DOHH2 (cell line): ENCODE measurements around the gene GP1BB.

Experiments used
- H3F3A ChIP-seq: fragments of 200-600 bp; sonication (generic), shearing (Covaris generic); 2 replicates; pipeline ENCODE4 v1.6.0; 2016; ENCODE audit warnings: antibody characterized with exemption, mild to moderate bottlenecking; ENCODE audit not compliant: control insufficient read depth, insufficient read depth
- H3K27ac ChIP-seq: fragments of 200-600 bp; sonication (generic); 2 replicates; pipeline ENCODE4 v1.5.1; 2014; ENCODE audit warnings: low read depth, mild to moderate bottlenecking, low read length, moderate library complexity
- H3K27me3 ChIP-seq: fragments of 200-600 bp; sonication (generic); 2 replicates; pipeline ENCODE4 v1.6.1; 2014; ENCODE audit warnings: mild to moderate bottlenecking, low read length, mixed read lengths; ENCODE audit not compliant: control insufficient read depth
- H3K36me3 ChIP-seq: fragments of 200-600 bp; sonication (generic); 2 replicates; pipeline ENCODE4 v1.6.1; 2014; ENCODE audit warnings: mild to moderate bottlenecking, low read length, moderate library complexity, mixed read lengths; ENCODE audit not compliant: control insufficient read depth
- H3K4me1 ChIP-seq: fragments of 200-600 bp; sonication (generic); 2 replicates; pipeline ENCODE4 v1.6.1; 2014; ENCODE audit warnings: mild to moderate bottlenecking, low read length, mixed read lengths; ENCODE audit not compliant: control insufficient read depth
- H3K4me2 ChIP-seq: fragments of 200-600 bp; sonication (generic); 2 replicates; pipeline ENCODE4 v1.6.0; 2014; ENCODE audit warnings: mild to moderate bottlenecking, low read length, moderate library complexity
- H3K4me3 ChIP-seq: fragments of 200-600 bp; sonication (generic); 2 replicates; pipeline ENCODE4 v1.5.1; 2014; ENCODE audit warnings: mild to moderate bottlenecking, low read length, mixed read lengths
- H3K79me2 ChIP-seq: fragments of 200-600 bp; sonication (generic); 2 replicates; pipeline ENCODE4 v1.6.1; 2014; ENCODE audit warnings: mild to moderate bottlenecking, low read length, mixed read lengths; ENCODE audit not compliant: control insufficient read depth
- H3K9me2 ChIP-seq: fragments of 200-600 bp; sonication (generic); replicated peaks from 2 replicates; pipeline ENCODE4 v1.6.1; 2014; ENCODE audit warnings: mild to moderate bottlenecking, low read length, mixed read lengths; ENCODE audit not compliant: control insufficient read depth
- H3K9me3 ChIP-seq: fragments of 200-600 bp; sonication (generic); 2 replicates; pipeline ENCODE4 v1.6.1; 2014; ENCODE audit warnings: antibody characterized with exemption, low read length, mixed read lengths; ENCODE audit not compliant: control insufficient read depth, insufficient read depth
- H4K20me1 ChIP-seq: fragments of 200-600 bp; sonication (generic); 2 replicates; pipeline ENCODE4 v1.6.0; 2014; ENCODE audit warnings: low read depth, mild to moderate bottlenecking, antibody characterized with exemption, low read length, moderate library complexity; ENCODE audit not compliant: control insufficient read depth, insufficient read depth
- EZH2phosphoT487 ChIP-seq: fragments of 200-600 bp; sonication (generic); IDR thresholded peaks from 2 replicates; pipeline ENCODE4 v1.6.1; 2017; ENCODE audit warnings: borderline replicate concordance, mild to moderate bottlenecking, antibody characterized with exemption, low read length, moderate library complexity, mixed read lengths
- TF ChIP-seq, protein P1 (sequence below): fragments of 200-600 bp; sonication (generic); IDR thresholded peaks from one replicate; pipeline ENCODE4 v1.5.1; 2014; ENCODE audit warnings: antibody characterized with exemption, mild to moderate bottlenecking, low read depth, low read length; ENCODE audit not compliant: poor library complexity, severe bottlenecking

The GP1BB gene

GRCh38 chr22:19763458-19764298, 40.3 kb downstream of the GP1BB start:
- Histone ChIP-seq H3K4me2 (no peak overlapping the region), H3K4me1 (peaks cover 6% of the 10 kb centered on the region; the same call in 1 of the 2 replicates), H3K27me3 (peaks cover 80% of the 10 kb centered on the region), H3K79me2 (no peaks in the 10 kb centered on the region), H4K20me1 (no peaks in the 10 kb centered on the region), H3F3A (peaks cover 4% of the 10 kb centered on the region; the same call in 1 of the 2 replicates), H3K4me3 (no peak overlapping the region), H3K9me3 (no peaks in the 10 kb centered on the region), H3K36me3 (no peaks in the 10 kb centered on the region), H3K27ac (no peak overlapping the region), H3K9me2 (no peaks in the 10 kb centered on the region)
- no peak for TF ChIP-seq EZH2phosphoT487
- TF ChIP-seq, protein P1, sequence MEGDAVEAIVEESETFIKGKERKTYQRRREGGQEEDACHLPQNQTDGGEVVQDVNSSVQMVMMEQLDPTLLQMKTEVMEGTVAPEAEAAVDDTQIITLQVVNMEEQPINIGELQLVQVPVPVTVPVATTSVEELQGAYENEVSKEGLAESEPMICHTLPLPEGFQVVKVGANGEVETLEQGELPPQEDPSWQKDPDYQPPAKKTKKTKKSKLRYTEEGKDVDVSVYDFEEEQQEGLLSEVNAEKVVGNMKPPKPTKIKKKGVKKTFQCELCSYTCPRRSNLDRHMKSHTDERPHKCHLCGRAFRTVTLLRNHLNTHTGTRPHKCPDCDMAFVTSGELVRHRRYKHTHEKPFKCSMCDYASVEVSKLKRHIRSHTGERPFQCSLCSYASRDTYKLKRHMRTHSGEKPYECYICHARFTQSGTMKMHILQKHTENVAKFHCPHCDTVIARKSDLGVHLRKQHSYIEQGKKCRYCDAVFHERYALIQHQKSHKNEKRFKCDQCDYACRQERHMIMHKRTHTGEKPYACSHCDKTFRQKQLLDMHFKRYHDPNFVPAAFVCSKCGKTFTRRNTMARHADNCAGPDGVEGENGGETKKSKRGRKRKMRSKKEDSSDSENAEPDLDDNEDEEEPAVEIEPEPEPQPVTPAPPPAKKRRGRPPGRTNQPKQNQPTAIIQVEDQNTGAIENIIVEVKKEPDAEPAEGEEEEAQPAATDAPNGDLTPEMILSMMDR = no peak

- Histone ChIP-seq H3K27me3 (peaks cover 75% of the 10 kb centered on the region), H3K4me1 (peaks cover 6% of the 10 kb centered on the region; the same call in 1 of the 2 replicates), H3K9me2 (no peaks in the 10 kb centered on the region), H3K4me2 (no peak overlapping the region), H3K9me3 (no peaks in the 10 kb centered on the region), H3K27ac (no peak overlapping the region), H3K79me2 (no peaks in the 10 kb centered on the region), H3K4me3 (no peak overlapping the region), H3F3A (peaks cover 4% of the 10 kb centered on the region; the same call in 1 of the 2 replicates), H4K20me1 (no peaks in the 10 kb centered on the region), H3K36me3 (no peaks in the 10 kb centered on the region)
- no peak for TF ChIP-seq EZH2phosphoT487
- TF ChIP-seq, protein P1 = no peak
Measured at GRCh38 chr22:19764299-19764593, 40.9 kb downstream of the GP1BB start.

GRCh38 chr22:19764636-19765476, 41.5 kb downstream of the GP1BB start:
- Histone ChIP-seq H3K9me3 (no peaks in the 10 kb centered on the region), H4K20me1 (no peaks in the 10 kb centered on the region), H3K36me3 (no peaks in the 10 kb centered on the region), H3K4me1 (peaks cover 6% of the 10 kb centered on the region; the same call in 1 of the 2 replicates), H3F3A (peaks cover 4% of the 10 kb centered on the region; the same call in 1 of the 2 replicates), H3K27me3 (peaks cover 72% of the 10 kb centered on the region), H3K9me2 (no peaks in the 10 kb centered on the region), H3K79me2 (no peaks in the 10 kb centered on the region), H3K27ac (no peak overlapping the region), H3K4me2 (no peak overlapping the region), H3K4me3 (no peak overlapping the region)
- TF ChIP-seq, protein P1 = no peak
- no peak for TF ChIP-seq EZH2phosphoT487
